ENCODE results near the gene DCST2.

The DCST2 gene

GRCh38 chr1:155033524-155033923 lies at the start of gene DCST2, which contains the start of gene DCST1:
Gene DCST2, minus strand, starts transcription at chr1:155033781. Its CDS starts 80 bp downstream, at chr1:155033701.
Gene DCST1, plus strand, starts transcription at chr1:155033824. Its CDS starts 213 bp downstream, at chr1:155034037.
- no peak for FAIRE-seq

GRCh38 chr1:155083052-155083541 lies 49.5 kb upstream of the DCST2 start:
- DNase-seq (ENCODE audit: insufficient read length, low spot score): no peak
- no peak for FAIRE-seq

More at GRCh38 chr1:155033524-155033923, at the start of gene DCST2, which contains the start of gene DCST1:
- DNase-seq (ENCODE audit: insufficient read length, low spot score): no peak

GRCh38 chr1:155082301-155083051 lies 48.9 kb upstream of the DCST2 start:
- no peak for FAIRE-seq
- no peak for DNase-seq (ENCODE audit: insufficient read length, low spot score)

- FAIRE-seq (no peak), DNase-seq (ENCODE audit: insufficient read length, low spot score) (no peak)
Measured at GRCh38 chr1:155081472-155082300, 48.1 kb upstream of the DCST2 start.

- DNase-seq (ENCODE audit: insufficient read length, low spot score) (no peak), FAIRE-seq (no peak)
Measured at GRCh38 chr1:155080312-155081228, 47.0 kb upstream of the DCST2 start.

- FAIRE-seq: peak; percentile 11
- DNase-seq (ENCODE audit: insufficient read length, low spot score): no peak
Measured at GRCh38 chr1:155079487-155080311, 46.1 kb upstream of the DCST2 start.

GRCh38 chr1:155079210-155079486 lies 45.6 kb upstream of the DCST2 start:
- FAIRE-seq (no peak), DNase-seq (ENCODE audit: insufficient read length, low spot score) (no peak)

- FAIRE-seq: no peak
Measured at GRCh38 chr1:155078469-155079209, 45.1 kb upstream of the DCST2 start, which contains the start of gene EFNA3. Gene EFNA3, plus strand, starts transcription at chr1:155078837. Its CDS starts 105 bp downstream, at chr1:155078942.

GRCh38 chr1:155077758-155078445 lies 44.3 kb upstream of the DCST2 start:
- DNase-seq (ENCODE audit: insufficient read length, low spot score) (no peak), FAIRE-seq (no peak)

More at GRCh38 chr1:155078469-155079209, 45.1 kb upstream of the DCST2 start, which contains the start of gene EFNA3:
- peak; percentile 71 for DNase-seq (ENCODE audit: insufficient read length, low spot score)

- FAIRE-seq (no peak), DNase-seq (ENCODE audit: insufficient read length, low spot score) (no peak)
Measured at GRCh38 chr1:155077346-155077745, 43.8 kb upstream of the DCST2 start.

GRCh38 chr1:155076371-155076770 lies 42.8 kb upstream of the DCST2 start:
- no peak for FAIRE-seq

GRCh38 chr1:155075535-155075934 lies 42.0 kb upstream of the DCST2 start:
- FAIRE-seq: no peak
- no peak for DNase-seq (ENCODE audit: insufficient read length, low spot score)

More at GRCh38 chr1:155076371-155076770, 42.8 kb upstream of the DCST2 start:
- no peak for DNase-seq (ENCODE audit: insufficient read length, low spot score)

GRCh38 chr1:155073377-155074242 lies 40.0 kb upstream of the DCST2 start:
- no peak for FAIRE-seq
- no peak for DNase-seq (ENCODE audit: insufficient read length, low spot score)

- FAIRE-seq: no peak
- no peak for DNase-seq (ENCODE audit: insufficient read length, low spot score)
Measured at GRCh38 chr1:155072531-155073289, 39.1 kb upstream of the DCST2 start.

GRCh38 chr1:155071701-155072100 lies 38.1 kb upstream of the DCST2 start:
- no peak for FAIRE-seq
- no peak for DNase-seq (ENCODE audit: insufficient read length, low spot score)

- no peak for FAIRE-seq
- DNase-seq (ENCODE audit: insufficient read length, low spot score): peak; percentile 83
Measured at GRCh38 chr1:155070721-155071569, 37.4 kb upstream of the DCST2 start.

All from GM19239 (cell line).